GM18517 (cell line): Measurements from ENCODE around the gene CARD19.

Source experiments
- ATAC-seq: cut with Tn5 transposase; IDR thresholded peaks from one replicate; pipeline ENCODE4 v1.9.1; 2021; ENCODE audit warnings: mild to moderate bottlenecking, moderate library complexity; ENCODE audit not compliant: unreplicated experiment

CARD19 gene

DNA sequence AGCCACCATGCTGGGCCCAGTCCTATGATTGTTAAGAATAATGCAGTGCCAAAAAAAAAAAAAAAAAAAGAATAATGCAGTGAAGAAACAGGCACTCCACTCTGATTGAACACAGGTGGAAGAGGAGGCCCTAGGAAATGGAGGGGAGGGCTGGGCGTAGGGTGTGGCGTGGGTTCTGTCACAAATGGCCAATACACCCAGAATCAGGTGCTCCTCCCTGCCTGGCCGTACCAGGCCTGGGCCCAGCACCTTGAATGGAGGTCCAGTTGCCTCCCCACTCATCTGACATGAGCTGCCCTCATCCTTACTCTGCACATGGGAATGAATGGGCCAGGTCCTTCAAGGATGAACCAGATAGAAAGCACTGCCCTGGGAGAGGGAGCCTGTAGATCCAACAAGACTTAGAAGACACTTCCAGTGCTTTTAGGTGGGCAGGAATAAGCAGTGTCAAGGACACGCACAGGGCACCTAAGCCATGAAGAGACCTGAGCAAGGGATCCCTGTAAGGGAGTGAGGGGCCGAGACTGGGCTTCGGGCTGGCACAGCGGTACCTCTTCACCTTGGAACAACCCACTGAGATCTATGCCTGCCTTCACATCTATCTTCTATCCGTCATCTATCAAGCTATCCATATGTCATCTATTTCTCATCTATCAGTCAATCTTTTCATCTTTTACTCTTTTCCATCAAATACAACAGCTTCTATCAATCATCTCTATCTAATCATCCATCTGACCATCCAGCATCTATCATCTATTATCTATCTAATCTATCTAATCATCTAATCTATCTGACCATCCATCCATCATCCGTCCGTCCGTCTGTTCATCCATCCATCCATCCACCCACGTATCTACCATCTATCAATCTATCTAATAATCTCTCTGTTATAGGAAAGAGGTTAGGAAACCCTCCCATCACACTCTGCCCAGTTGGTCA lies 22.2 kb downstream of the CARD19 start:
- no peak for ATAC-seq

DNA sequence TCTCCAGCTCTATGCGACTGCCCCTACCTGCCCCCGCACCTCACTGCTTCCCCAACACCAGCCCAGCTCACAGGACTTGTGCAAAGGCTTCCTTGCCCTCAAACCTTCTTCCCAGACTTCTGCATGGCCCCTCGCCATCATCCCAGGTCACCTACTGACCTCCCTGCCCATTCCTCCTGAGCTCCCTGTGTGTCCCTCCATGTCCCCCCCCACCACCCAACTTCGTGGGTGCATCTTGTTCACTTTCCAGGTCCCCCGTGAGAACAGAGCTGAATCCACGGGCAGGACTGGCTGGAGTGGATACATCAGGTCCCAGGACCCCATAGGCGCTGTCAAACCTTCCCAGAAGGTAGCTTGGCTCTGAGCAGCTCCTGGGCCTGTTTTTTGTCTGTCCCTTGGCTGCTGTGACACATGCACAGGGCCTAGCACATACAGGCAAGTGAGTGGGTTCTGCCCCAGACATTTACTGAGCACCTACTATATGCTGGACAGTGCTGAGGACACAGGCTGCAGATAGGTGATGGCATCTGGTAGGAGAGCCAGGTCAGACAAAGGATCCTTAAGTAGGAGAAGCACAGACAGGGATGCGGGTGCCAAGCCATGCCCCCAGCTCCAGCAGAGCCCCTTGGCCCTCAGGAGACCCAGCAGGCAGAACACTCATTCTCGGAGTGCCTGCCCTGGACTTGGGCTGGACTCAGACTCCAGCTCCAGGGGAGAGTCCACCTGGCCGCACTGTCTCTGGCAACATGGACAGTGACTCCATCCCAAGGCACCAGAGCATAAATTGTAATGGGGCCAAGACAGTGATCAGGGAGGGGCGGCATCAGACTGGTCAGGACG lies 23.1 kb downstream of the CARD19 start:
- no peak for ATAC-seq

DNA sequence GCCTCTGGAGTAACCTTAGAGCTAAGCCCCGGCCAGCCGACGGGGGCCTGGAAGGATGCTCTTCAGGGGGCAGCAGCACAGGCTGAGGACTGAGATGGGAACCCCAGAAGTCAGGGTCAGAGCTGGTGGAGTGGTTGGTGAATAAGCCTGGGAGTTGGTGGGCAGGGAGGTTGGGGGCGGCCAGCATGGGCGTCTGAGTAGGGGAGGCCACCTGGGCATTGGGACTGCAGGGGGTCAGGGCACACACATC lies 23.6 kb downstream of the CARD19 start:
- ATAC-seq = peak; percentile 5

DNA sequence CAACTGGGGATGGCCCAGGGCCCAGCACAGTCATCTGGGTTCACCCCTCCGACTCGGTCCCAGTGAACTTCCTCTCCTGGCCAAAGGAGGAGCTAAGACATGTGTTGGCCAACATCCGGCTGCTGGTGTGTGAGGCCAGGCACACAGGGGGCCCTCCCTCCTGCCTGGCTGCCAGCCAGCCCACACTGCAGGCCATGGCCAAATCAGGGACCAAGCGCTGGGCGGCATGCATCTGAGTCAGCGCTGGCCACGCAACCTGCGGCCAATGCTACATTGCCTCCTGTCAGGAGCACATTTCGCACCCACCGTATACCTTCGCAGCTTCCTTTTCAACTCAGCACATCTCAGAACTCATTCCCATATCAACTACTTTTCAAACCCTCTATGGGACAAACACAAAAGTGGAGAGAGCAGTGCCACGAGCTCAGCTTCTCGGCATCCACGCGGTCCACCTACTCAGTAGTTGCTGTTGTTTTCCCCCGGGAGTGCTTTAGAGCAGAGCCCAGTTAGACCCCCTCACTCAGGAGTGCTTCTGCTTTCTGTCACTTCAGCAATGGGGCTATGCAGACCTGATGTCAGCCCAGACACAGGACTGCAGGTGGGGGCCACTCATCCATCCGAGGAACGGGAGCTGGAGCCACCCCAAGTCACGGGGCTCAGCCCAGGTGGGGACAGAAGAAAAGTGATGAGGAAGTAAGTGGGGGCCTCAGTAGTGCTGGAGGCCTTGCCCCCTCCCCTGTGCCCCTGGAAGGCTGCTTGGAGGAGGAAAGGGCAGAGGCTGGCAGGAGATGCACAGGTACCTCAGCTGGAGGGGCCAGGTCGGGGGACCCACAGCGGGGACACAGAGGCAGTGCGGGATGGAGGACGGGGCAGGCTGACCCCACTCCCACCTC lies 24.2 kb downstream of the CARD19 start:
- peak; percentile 87 for ATAC-seq

DNA sequence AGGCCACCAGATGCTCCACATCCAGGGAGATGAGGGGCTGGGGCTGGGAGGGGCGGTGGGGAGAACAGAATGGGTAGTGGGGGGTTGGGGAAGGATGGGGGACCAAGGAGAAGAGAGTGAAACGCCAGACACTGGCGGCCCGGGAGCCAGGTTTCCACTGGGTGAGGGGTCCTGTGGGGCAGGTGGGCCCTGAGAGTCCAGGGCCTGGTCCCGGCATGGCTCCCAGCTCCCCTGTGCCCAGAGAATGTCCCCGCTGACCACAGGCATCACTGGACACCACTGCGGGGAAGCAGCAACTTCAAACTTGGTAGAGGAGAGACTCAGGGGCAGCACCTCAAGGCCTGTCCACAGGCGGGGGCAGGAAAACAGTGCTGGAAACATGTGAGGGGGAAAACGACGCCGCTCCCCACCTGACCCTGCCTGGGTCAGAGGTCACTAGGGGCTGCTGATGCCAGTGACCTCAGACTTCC lies 24.9 kb downstream of the CARD19 start:
- no peak for ATAC-seq

DNA sequence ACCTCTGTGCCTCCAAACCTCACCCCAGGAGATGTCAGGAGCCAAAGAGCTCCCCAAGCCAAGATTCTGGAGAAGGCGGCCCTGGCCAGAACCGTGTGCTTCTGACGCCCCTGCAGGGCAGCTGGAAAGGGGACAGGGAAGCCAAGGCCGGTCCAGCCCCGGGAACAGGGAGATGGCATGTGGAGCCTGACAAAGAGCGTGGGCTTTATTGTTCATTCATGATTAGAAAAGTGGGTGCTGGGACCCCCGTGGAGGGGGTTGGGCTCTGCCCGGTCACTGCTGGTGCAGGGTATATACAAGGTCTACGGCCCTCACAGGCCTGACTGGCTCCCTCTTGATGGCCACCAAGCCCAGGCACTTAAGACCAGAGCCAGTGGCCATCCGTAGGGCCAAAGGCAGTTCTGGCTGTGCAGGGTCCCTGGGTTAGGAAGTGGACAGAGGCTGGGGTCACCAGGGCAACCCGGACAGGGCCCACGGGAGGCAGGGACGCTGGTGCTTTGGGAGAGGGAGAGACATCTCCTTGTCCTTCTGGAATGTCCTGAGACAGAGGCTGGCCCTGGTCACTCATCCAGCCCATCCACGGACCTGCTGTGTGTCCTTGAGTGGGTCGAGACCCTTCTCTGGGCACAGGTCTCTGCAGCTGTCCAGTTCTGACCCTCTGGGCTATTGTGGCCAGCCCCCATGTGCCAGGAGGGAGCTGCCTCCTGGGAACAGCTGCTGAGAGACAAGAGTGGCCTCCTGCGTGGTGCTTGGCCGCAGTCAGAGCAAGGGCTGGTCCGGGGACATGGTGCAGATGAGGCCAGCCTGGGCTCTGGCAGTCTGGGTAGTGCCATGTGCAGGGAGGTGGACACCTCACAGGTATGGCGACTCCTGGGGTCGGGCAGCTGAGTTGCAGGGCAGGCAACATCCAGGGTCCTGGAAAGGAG lies 25.6 kb downstream of the CARD19 start:
- ATAC-seq = no peak

DNA sequence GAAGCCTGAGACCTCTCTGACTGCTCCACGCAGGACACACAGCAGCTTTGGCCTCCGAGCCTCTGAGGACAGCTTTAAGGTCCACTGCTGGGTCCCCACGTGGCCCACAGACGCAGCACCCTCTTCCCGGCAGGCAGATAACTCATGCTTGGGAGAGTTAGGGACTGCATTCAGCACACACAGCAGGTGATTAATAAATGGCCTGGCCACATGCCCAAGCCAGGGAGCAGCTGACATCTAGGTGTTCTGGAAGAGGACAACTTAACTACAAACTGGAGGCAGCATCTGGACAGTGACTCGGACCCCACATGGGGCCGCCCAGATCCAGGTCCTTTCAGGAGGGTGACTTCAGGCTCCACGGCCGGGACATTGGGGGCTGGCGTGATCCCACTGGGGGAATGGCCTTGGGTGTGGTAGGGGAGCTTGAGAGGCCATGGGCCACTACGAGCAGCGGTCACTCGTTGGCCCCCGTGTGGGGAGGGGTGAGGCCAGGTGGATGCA lies 26.8 kb downstream of the CARD19 start:
- no peak for ATAC-seq

DNA sequence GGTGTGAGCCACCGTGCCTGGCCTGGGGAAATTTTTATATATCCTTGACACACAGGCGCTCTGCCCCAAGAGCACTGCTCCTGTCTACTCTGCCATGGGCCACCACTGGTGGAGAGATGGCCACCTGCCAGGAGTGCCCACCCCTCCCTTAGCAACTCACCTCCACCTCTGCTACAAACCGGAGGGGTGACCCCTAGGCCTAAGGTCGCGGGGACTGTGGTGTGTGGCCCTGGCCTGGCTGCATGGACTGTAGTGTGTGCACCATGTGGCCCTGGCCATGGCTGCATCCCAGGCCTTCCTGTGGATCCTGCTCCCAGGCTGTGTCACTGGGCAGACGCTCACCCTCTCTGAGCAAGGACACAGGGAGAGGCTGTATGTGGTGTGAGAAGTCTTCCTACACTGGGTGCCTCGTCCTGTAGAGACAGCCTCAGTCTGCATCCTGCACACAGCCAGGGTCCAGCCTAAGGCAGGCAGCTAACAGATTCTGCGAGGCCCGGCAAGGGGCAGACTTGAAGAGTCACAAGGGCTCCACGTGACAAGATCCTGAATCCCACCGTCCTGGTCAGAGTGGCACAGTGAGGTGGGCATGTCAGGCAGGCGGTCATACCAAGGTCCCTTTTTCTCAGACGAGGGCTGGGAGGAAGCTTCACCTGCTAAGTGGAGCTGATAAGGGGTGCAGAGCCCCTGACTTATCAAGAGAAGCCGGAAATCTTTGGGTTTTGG lies 27.7 kb downstream of the CARD19 start:
- ATAC-seq = no peak

DNA sequence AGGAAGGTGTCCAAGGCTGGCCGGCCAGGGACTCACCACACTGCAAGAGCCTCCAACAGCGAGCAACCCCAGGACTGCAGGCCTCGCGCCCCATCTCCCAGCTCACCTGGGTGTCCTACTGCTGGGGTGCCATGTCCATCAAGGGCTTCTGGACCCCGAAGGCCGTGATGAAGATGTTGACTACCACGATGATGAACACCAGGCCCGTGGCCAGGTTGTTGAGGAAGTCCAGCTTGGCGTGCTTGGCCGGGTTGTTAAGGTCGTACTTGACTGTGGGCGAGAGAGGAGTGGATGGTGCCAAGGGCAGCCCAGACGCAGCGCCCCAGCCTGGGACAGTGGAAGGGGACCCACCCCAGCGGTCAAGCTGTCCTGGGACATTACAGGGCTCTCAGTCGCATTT lies 28.8 kb downstream of the CARD19 start:
- ATAC-seq = no peak

DNA sequence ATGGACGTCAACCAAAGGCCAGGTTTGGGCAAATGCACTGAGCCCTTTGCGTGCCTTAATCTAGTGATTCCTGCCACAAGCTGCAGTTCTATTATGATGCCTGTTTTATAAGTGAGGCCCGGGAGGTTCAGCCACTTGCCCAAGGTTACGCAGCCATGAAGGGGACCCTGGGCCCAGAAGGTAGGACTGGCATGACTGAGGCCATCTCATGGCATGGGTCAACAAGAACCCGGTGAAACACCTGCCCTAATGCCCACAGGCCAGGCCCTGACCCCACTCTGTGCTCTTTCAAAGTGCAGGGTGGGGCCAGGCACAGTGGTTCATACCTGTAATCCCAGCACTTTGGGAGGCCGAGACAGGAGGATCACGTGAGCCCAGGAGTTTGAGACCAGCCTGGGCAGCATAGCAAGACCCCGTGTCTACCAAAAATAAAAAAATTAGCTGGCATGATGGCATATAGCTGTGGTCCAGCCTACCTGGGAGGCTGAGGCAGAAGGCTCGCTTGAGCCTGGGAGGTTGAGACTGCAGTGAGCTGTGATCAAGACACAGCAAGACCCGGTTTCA lies 29.4 kb downstream of the CARD19 start:
- no peak for ATAC-seq

DNA sequence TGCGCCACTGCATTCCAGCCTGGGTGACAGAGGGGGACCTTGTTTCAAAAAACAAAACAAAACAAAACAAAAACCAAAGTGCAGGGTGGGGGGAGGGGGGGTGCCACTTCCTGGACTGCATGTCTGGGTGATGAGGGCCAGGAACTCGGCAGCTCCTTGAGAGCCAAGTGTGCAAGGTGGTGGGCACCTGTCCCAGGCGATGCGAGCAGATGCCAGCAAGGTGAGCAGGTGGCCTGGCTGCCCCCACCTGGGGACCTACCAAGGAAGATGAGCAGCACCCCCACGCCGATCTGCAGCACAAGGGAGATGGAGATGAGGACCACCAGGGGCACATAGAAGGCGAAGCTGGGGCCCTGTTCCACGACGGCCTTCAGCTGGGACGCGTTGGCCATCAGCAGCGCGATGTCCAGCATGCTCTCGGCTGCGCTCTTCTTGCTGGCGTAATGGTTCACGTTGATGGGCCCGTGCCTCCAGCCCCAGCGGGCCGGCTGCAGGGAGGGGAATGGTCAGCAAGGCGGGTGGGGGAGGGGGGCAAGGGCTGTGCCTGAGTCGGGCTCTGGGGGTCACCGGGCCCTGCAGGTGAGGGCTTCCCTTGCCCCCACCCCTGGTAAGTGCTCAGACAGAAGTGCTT lies 30.2 kb downstream of the CARD19 start:
- no peak for ATAC-seq

DNA sequence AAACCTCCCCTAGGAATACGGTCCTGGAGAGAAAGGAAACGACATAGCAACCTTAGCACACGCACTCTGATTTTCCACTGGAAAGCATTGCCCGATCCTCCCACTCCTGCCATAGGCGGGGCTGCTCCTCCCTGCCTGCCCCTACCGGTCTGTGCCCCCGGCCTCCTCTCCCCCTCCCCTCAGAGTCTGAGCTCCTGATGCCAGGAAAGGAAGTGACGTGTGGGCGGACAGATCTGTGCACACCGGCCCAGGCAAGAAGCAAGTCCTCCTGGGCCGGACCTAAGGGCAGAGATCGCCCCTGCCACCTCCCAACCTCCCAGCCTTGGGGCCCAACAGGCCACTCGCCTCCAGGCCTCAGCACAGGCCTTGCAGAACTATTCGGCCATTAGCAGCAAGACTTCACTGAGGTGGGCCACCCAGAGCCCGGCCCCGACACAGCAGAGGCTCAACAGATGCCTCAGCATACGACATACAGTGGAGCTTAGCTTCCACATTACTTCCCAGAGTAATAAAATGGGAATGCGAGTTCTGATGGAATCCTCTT lies 30.9 kb downstream of the CARD19 start:
- ATAC-seq = no peak

DNA sequence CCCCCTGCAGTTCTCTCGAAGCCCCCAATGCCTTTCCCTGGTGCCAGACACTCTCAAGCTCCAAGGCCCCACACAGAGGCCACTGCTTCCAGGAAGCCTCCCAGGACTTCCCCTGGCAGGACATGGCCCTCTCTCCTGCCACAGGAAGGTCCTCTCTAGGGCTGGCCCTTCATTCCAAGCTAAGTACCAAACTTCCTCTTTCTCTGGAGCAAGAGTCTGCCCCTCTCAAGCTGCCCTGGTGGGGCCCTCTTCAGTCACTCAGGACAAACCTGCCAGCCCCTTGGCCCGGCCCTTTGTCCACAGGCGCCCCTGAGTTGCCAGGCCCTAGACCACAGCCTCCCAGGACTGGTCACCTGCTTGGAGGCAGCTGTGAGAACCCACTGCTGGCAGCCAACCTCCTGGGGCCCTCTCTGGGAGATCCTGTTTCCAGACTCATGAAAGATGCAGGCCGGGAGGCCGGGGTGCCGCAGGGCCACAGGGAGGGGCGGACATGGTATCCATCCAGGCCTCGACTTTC lies 31.4 kb downstream of the CARD19 start:
- no peak for ATAC-seq

DNA sequence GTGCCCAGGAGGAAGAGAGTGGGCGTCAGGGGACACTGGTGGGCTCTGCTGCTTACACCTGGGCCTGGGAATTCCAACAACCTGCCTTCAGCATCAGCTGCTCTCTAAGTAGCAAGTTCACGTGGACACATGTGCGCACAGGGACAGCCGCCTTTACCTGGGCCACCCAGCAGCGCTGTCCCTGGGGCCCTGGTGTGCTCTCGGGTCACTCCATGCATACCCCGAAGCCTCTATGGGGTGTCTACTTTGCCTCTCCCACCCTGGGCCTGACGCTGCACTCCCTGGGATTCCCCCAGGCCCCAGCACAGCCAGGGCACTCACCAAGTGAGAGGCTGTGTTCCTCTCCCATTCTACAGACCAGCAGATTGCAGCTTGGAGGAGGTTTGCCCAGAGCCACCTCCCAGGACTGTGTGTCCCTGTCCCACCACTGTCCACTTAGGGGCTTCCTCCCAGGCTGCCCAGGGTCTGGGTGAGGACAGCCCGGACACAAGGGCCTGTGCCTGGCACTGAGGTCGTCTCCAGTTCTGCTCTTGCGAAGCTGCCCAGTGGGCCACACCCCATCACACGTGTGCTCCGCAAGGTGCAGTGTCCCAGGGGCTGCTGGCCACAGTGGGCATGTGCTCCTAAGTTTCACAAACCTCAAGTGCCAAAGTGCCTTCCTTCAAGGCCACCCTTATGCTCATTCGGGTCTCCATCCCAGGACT lies 32.1 kb downstream of the CARD19 start:
- ATAC-seq = no peak

DNA sequence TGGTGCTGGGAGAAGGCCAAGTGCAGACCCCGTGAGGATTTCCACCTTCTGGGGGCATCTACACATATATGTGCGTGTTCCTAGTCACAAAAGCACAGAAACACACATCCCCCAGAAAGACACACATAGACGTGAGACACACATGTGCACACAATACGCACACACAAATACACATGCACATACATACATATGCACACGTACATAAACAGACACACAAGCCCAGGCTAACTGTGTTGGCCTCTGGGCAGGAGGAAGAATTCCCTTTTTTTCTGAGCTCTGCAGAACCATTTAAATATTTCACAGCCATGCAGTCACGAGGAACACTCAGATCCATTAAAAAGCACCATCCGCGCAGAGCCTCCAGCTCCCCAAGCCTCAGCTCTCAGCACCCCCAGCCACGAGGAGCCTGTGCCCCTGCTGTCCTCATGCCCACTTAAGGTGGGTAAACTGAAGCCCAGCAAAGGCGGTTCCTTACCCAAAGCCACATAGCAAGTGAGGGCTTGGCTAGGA lies 32.8 kb downstream of the CARD19 start:
- no peak for ATAC-seq

DNA sequence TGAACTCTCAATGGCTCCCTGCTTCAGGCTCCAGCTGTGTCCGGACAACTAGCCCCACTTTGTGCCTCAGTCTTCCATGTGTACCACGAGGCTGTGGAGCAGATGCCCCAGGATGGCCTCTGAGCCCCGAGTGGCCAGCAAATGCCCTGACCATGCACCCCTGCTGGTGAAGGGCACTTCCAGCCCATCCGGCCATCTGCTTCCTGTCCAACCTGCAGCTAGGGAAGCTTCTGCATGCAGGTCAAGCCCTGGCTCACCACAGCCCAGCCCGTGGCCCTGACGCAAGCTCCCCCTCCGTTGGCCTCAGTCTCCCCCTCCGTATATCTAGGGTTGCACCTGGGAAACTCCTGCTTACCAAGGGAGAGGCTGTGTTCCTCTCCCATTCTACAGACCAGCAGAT lies 33.3 kb downstream of the CARD19 start:
- no peak for ATAC-seq
